Rectal smooth muscle tissue (tissue), 1 donor: Measurements from ENCODE around the gene FGB.

Source experiments
- H3K27ac ChIP-seq: one replicate; pipeline ENCODE4 v1.7.0; 2013; ENCODE audit warnings: low read depth, low read length, inconsistent platforms
- H3K27me3 ChIP-seq: one replicate; pipeline ENCODE4 v1.7.0; 2013; ENCODE audit warnings: low read length; ENCODE audit not compliant: control insufficient read depth, insufficient read depth
- H3K36me3 ChIP-seq: one replicate; pipeline ENCODE4 v1.7.0; 2013; ENCODE audit warnings: low read length; ENCODE audit not compliant: control insufficient read depth, insufficient read depth
- H3K4me1 ChIP-seq: one replicate; pipeline ENCODE4 v1.7.0; 2013; ENCODE audit warnings: low read length; ENCODE audit not compliant: control insufficient read depth, insufficient read depth
- H3K4me3 ChIP-seq: one replicate; pipeline ENCODE4 v1.7.0; 2013; ENCODE audit warnings: low read length
- H3K9ac ChIP-seq: one replicate; pipeline ENCODE4 v1.7.0; 2013; ENCODE audit warnings: low read length

FGB gene

DNA sequence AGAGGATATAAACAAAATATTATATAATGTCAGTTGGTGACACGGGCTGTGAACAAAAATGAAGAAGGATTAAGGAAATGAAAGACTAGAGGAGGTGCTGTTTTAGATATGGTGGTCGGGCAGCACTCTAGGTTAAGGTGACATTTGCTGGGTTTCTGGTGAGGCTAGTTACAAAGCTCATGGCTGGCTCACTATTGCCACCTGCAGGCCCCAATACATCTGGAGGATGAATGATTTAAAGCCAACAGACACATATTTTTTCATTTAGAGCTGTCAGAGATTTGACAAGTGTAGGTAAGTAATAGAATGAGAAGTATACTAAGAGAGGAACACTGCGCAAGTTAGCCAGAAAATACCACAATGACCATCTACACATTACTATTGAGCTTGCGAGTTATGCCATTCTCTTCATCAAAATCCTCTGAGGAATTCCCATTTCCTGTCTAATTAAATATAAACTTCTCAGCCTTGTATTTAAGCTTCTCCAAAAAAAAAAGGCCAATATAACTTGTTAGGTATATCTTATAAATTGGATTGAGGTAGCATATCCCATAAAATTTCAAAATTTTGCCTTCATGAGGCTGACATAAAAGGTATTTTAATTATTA, 56.0 kb downstream of the FGB start:
- H3K27ac ChIP-seq, result no peak overlapping the region
- H3K4me3 ChIP-seq, result no peak overlapping the region

DNA sequence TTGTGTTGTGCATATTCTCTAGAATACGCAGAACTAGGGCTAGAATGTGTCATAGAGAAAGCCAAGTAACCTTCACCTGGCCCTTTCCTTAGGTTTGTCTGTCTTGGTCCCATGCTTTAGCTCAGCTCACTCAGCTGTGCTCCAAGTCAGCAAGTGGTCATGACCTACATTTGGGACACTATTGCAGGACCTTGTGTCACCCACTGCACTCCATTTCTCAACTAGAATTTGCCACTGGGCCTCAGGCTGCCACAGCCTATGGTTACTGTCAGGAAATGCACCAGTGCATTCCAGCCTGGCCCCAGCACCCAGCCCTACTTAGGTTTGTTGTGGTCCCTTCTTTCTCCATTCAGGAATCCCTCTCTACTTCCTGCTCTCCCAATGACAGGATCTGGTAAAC, 57.3 kb downstream of the FGB start:
- no peak overlapping the region for H3K27ac ChIP-seq
- H3K36me3 ChIP-seq, result no peaks in the 10 kb centered on the region
- H3K4me1 ChIP-seq, result no peaks in the 10 kb centered on the region
- no peak overlapping the region for H3K4me3 ChIP-seq
- H3K9ac ChIP-seq, result no peak overlapping the region
- no peaks in the 10 kb centered on the region for H3K27me3 ChIP-seq

More for the DNA sequence above, 56.0 kb downstream of the FGB start:
- Histone ChIP-seq H3K4me1 (no peaks in the 10 kb centered on the region), H3K27me3 (no peaks in the 10 kb centered on the region), H3K36me3 (no peaks in the 10 kb centered on the region), H3K9ac (no peak overlapping the region)
